H1 (cell line): ENCODE results near the gene IL17D.

Experiments
- CEBPB ChIP-seq: IDR thresholded peaks from 2 replicates; pipeline ENCODE4 v1.6.1; 2012; ENCODE audit warnings: low read depth, low read length
- EP300 ChIP-seq, 2 experiments: IDR thresholded peaks; 1 replicate in 1 of 2; 2 replicates in 1 of 2; pipeline ENCODE4 v1.6.1; 2011 to 2012; ENCODE audit warnings: low read depth in 2 of 2, low read length in 2 of 2, mild to moderate bottlenecking in 2 of 2, borderline replicate concordance in 1 of 2, inconsistent platforms in 1 of 2, moderate library complexity in 1 of 2
- RAD21 ChIP-seq, 2 experiments: IDR thresholded peaks in 1 of 2; conservative IDR thresholded peaks in 1 of 2; 2 replicates each; pipeline ENCODE4 v1.6.1; 2011; ENCODE audit warnings: low read depth in 2 of 2, low read length in 2 of 2, improper control_type of control experiment in 1 of 2, inconsistent platforms in 1 of 2, mild to moderate bottlenecking in 1 of 2, moderate library complexity in 1 of 2

GRCh38 chr13:20684546-20684945 lies 19.0 kb upstream of the IL17D start:
- TF ChIP-seq RAD21 (IDR thresholded peaks at IDR 0.05 in 1 of 2, conservative IDR thresholded peaks at IDR 0.05 in 1 of 2; ENCODE audit: low read depth in 2 of 2, low read length in 2 of 2) (no peak), CEBPB (no peak), EP300 (IDR thresholded peaks at IDR 0.05; ENCODE audit: borderline replicate concordance in 1 of 2, low read depth in 2 of 2, low read length in 2 of 2) (no peak)
